SW480 (cell line): ENCODE measurements around the gene GRM4.

Experiments used
- DNase-seq: peaks from one replicate; pipeline ENCODE4 v3.0.0-alpha.2; 2016; ENCODE audit warnings: low spot score

GRM4 gene

GRCh38 chr6:34062815-34063214 is 83.1 kb downstream of the GRM4 start:
- DNase-seq, result no peak

GRCh38 chr6:34062156-34062555 is 83.7 kb downstream of the GRM4 start:
- no peak for DNase-seq

- no peak for DNase-seq
These were observed 84.5 kb downstream of the GRM4 start for GRCh38 chr6:34061348-34061747.

GRCh38 chr6:34059914-34060313 is 86.0 kb downstream of the GRM4 start:
- no peak for DNase-seq

- DNase-seq, result no peak
These were observed 86.7 kb downstream of the GRM4 start for GRCh38 chr6:34059136-34059731.

DNA sequence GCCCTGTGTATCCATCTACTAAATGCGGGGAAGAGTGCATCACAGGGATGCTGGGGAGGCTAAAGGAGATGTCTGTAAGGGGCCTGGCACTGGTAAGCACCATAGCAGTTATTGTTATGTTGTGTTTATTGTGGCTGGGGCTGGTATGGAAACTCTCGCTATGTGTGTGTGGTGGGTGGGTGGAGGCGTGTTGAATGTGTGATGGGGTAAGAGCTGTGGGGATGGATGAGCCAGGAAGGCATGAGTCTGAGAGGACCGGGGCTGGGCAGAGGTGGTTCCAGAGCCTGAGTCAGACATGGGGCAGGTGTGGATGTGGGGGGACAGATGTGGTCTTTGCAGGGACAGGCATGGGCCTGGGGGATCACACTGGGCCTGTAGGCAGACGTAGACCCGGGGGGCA is 88.1 kb downstream of the GRM4 start:
- DNase-seq, result no peak

- no peak for DNase-seq
These were observed 88.7 kb downstream of the GRM4 start for GRCh38 chr6:34057191-34057590.

DNA sequence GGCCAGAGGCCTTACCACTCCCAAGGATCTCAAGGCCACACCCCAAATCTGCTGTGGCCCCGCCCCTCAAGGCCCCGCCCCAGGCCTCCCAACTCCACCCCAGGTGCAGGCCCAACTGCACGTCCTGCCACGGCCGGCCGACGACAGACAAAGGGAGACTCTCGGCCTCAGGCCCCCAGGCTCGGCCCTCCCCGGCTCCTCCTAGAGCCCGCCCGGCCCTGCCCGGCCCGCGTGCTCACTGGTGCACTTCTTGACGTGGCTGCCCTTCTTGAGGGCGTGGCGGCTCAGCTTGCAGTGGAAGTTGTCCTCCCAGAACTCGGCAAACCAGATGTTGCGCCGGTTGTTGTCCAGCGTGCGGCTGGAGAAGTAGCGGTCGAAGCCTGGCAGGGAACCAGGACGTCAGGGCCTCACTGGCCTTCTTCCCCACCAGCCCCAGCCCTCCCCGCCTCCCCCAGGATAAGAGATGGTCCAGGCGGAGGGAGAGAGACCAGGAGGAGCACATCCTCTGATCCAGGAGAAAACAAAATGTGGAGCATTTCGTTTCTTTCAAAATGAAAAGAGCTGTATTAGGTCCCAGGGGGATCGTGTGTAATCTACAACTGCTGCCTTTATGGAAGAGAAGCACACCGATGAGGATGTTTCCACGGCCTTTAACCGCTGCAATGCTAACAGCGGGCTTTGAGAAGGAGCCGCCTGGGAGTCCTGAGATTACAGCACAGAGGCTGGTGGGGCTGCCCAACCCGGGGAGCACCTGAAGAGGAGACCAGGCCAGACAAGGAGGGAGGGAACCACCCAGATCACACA is 89.4 kb downstream of the GRM4 start:
- no peak for DNase-seq

- peak; percentile 54 for DNase-seq
These were observed 90.5 kb downstream of the GRM4 start for GRCh38 chr6:34055223-34055933.

DNA sequence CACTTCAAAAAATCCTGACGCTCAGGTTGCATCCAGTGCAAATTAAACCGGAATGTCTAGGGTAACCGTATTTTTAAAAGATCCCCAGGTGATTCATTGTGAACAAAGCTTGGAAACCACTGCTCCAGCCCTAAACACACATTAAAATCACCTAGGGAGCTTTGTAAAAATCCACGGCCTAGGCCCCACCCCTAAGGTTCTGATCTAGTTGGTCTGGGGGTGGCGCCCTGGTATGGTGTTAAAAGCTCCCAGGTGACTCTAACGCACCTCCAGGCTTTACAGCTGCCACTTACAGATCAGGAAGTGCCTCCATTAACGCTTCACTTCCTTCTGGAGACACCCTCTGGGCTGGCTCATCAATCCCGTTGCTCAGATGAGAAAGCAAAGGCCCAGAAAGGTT is 92.2 kb downstream of the GRM4 start:
- DNase-seq, result peak; percentile 17

- DNase-seq, result no peak
These were observed 92.8 kb downstream of the GRM4 start for GRCh38 chr6:34052918-34053608.

- no peak for DNase-seq
These were observed 93.6 kb downstream of the GRM4 start for GRCh38 chr6:34052071-34052825.

- DNase-seq, result no peak
These were observed 94.5 kb downstream of the GRM4 start for GRCh38 chr6:34051331-34051919.

DNA sequence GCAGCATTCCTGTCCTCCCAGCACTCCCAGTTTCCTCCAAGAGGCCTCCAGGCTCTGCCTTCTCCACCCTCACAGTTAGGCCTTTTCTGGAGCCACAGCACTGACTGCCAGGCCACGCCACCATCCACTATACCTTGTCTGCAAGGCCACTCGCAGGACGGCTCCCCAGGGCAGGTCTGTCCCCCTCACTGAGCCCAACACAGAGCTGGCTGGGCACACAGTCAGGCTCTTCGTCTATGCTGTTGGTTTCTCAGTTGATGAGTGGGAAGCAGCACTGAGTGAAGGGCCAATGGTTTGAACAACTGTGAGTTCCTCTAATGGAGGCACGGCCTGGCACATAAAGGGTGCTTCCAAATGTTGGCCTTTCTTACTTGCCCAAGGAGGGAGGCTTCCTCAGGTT is 95.2 kb downstream of the GRM4 start:
- DNase-seq, result no peak

DNA sequence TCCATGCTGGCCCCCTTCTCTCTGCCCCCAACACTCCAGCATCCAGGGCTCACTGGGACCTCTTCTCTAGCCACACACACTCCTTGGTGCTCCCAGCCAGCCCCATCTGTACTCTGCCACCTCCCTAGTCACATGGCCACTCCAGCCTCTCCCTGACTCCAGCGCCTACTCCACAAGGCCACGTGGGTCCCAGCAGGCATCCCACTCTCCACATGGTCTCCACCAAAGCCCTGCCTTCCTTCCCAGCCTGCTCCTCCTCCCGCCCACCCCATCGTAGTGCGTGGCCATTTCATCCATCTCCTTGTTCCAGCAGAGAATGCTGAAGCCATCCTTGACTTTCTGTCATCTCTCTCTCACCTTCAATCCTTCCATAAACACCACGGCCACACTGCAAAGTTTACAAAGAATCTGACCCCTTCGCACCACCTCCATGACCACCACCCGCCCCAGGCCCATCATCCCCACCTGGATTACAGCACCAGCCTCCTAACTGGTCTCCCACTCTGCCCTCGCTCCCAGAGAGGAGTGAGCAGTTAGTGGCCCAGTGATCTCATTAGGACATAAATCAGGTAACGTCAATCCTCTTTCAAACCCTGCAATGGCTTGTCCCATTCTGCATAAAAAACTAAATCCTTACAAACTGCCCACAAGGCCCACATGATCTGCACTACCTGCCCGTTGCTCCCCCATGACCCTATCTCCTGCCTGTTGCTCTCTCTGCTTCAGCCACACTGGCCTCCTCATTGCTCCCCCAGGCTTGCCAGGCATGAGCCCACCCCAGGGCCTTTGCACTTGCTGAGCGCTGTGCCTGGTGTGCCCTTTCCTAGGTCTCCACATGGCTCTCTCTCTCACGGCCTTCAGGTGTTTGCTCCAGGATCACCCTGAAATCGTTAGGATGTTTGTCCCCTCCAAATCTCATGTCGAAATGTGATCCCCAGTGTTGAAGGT is 96.2 kb downstream of the GRM4 start:
- no peak for DNase-seq

GRCh38 chr6:34047913-34048867 is 97.7 kb downstream of the GRM4 start:
- no peak for DNase-seq

DNA sequence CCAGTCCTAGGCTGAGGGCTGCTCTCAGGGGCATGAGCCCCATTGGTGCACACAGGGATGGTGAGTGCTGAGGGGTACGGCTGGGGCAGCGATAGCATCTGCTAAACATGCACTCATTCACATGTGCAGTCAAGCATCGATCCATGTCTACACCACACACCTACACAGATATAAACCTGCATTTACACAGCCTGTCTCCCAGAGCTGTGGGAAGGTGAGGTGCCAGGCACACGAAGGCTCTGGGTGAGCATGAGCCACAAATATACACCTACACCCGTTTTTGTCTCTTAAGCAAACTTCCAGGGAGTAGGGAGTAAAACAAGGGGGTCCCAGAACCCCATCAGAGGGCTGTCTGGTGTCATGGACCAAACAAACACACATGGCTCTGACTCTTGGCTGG is 99.3 kb downstream of the GRM4 start:
- no peak for DNase-seq

- DNase-seq, result no peak
These were observed 100.1 kb downstream of the GRM4 start for GRCh38 chr6:34045771-34046170.

- no peak for DNase-seq
These were observed 100.8 kb downstream of the GRM4 start for GRCh38 chr6:34044945-34045595.
